IMR-90 (cell line): ENCODE data around the gene WDR3. TPM values are rescaled to one million over a fixed set of nuclear protein-coding genes. Genes with fewer than 3 reads are reported as not detected.

Experiments used
- ATAC-seq: fragments of 200-7000 bp; cut with Tn5 transposase; 2 replicates; pipeline ENCODE4 v1.9.1; 2020; ENCODE audit warnings: low read depth, mild to moderate bottlenecking, moderate library complexity
- BruUV-seq: library from RNA; stranded (reverse); fragments of 400-500 nt; replicated peaks from 2 replicates; lab custom pipeline; 2021; lab: Mats Ljungman, UMichigan
- CTCF ChIA-PET: fragments of 300-600 bp; formaldehyde crosslinking; extraction: SDS; loops from one replicate; lab custom pipeline; 2021; ENCODE audit warnings: antibody characterized with exemption; lab: Yijun Ruan, JAX
- POLR2A ChIA-PET: fragments of 300-600 bp; sonication (Branson Sonifier 250); formaldehyde crosslinking; loops from one replicate; lab custom pipeline; 2022; ENCODE audit warnings: antibody characterized with exemption; ENCODE audit not compliant: unreplicated experiment; lab: Charles Lee
- DNase-seq: peaks from one replicate; pipeline ENCODE4 v3.0.0; 2013
- H2AFZ ChIP-seq: replicated peaks from 2 replicates; pipeline ENCODE3; 2013; ENCODE audit warnings: low read length, mild to moderate bottlenecking; ENCODE audit not compliant: poor library complexity
- H2AK5ac ChIP-seq: 2 replicates; pipeline ENCODE4 v1.6.1; 2013; ENCODE audit warnings: low read depth, low read length, inconsistent platforms
- H2AK9ac ChIP-seq: replicated peaks from 2 replicates; pipeline ENCODE3; 2013; ENCODE audit warnings: mild to moderate bottlenecking, low read depth, low read length, moderate library complexity; ENCODE audit not compliant: poor library complexity
- H2BK120ac ChIP-seq: 2 replicates; pipeline ENCODE4 v1.6.1; 2013; ENCODE audit warnings: low read depth, low read length, inconsistent platforms
- H2BK15ac ChIP-seq: 3 replicates; pipeline ENCODE4 v1.6.1; 2013; ENCODE audit warnings: low read depth, low read length, inconsistent platforms
- H2BK20ac ChIP-seq: 2 replicates; pipeline ENCODE4 v1.6.1; 2013; ENCODE audit warnings: low read depth, mild to moderate bottlenecking, inconsistent platforms, low read length, moderate library complexity
- H2BK5ac ChIP-seq: 2 replicates; pipeline ENCODE4 v1.6.1; 2013; ENCODE audit warnings: mild to moderate bottlenecking, low read depth, low read length, inconsistent platforms; ENCODE audit not compliant: poor library complexity, severe bottlenecking
- H3K14ac ChIP-seq: replicated peaks from 2 replicates; pipeline ENCODE4 v1.6.1; 2013; ENCODE audit warnings: low read depth, low read length, inconsistent platforms
- H3K18ac ChIP-seq: 2 replicates; pipeline ENCODE4 v1.6.1; 2013; ENCODE audit warnings: low read depth, low read length, control low read depth
- H3K23ac ChIP-seq: 2 replicates; pipeline ENCODE4 v1.6.1; 2013; ENCODE audit warnings: low read depth, low read length, inconsistent platforms
- H3K27ac ChIP-seq: 2 replicates; pipeline ENCODE4 v1.5.1; 2013; ENCODE audit warnings: mild to moderate bottlenecking, control low read depth, low read length; ENCODE audit not compliant: insufficient read depth
- H3K27me3 ChIP-seq: 2 replicates; pipeline ENCODE4 v1.6.1; 2013; ENCODE audit warnings: low read length; ENCODE audit not compliant: control insufficient read depth, insufficient read depth
- H3K36me3 ChIP-seq: 2 replicates; pipeline ENCODE4 v1.6.1; 2013; ENCODE audit warnings: low read length, mixed read lengths; ENCODE audit not compliant: control insufficient read depth, insufficient read depth
- H3K4ac ChIP-seq: 2 replicates; pipeline ENCODE4 v1.6.1; 2013; ENCODE audit warnings: low read depth, low read length, inconsistent platforms
- H3K4me1 ChIP-seq: 2 replicates; pipeline ENCODE4 v1.6.1; 2013; ENCODE audit warnings: low read length, mixed read lengths; ENCODE audit not compliant: control insufficient read depth, insufficient read depth
- H3K4me2 ChIP-seq: 2 replicates; pipeline ENCODE4 v1.6.1; 2013; ENCODE audit warnings: low read depth, mild to moderate bottlenecking, control low read depth, low read length, moderate library complexity
- H3K4me3 ChIP-seq: 2 replicates; pipeline ENCODE4 v1.5.1; 2013; ENCODE audit warnings: low read depth, mild to moderate bottlenecking, control low read depth, low read length, moderate library complexity; ENCODE audit not compliant: insufficient read depth
- H3K56ac ChIP-seq: 2 replicates; pipeline ENCODE4 v1.6.1; 2013; ENCODE audit warnings: low read length, inconsistent platforms; ENCODE audit not compliant: insufficient read depth; ENCODE audit errors: extremely low read depth
- H3K79me1 ChIP-seq, 2 experiments: 2 replicates each; pipeline ENCODE4 v1.6.1; 2013; ENCODE audit warnings: low read length in 2 of 2, inconsistent platforms in 1 of 2, low read depth in 1 of 2
- H3K9ac ChIP-seq: 2 replicates; pipeline ENCODE4 v1.6.1; 2013; ENCODE audit warnings: low read depth, low read length, control low read depth
- H3K9me1 ChIP-seq: 2 replicates; pipeline ENCODE4 v1.6.1; 2013; ENCODE audit warnings: low read length, inconsistent platforms; ENCODE audit not compliant: insufficient read depth
- H3K9me3 ChIP-seq: 2 replicates; pipeline ENCODE4 v1.6.1; 2013; ENCODE audit warnings: low read length; ENCODE audit not compliant: control insufficient read depth, insufficient read depth
- H4K20me1 ChIP-seq: 2 replicates; pipeline ENCODE4 v1.6.1; 2013; ENCODE audit warnings: low read length, inconsistent platforms; ENCODE audit not compliant: insufficient read depth
- H4K5ac ChIP-seq: 2 replicates; pipeline ENCODE4 v1.6.1; 2013; ENCODE audit warnings: mild to moderate bottlenecking, low read depth, low read length, control low read depth
- H4K8ac ChIP-seq, 2 experiments: 2 replicates each; pipeline ENCODE4 v1.6.1; 2013; ENCODE audit warnings: low read depth in 2 of 2, low read length in 2 of 2, control low read depth in 1 of 2, inconsistent platforms in 1 of 2
- H4K91ac ChIP-seq: 2 replicates; pipeline ENCODE4 v1.6.1; 2013; ENCODE audit warnings: low read depth, low read length, inconsistent platforms; ENCODE audit not compliant: insufficient read depth
- BHLHE40 ChIP-seq: fragments of 150-350 bp; IDR thresholded peaks from 2 replicates; pipeline ENCODE4 v1.6.1; 2016; ENCODE audit warnings: mild to moderate bottlenecking, low read depth, low read length
- CEBPB ChIP-seq: IDR thresholded peaks from 2 replicates; pipeline ENCODE4 v1.6.1; 2012; ENCODE audit warnings: low read depth, low read length, improper control_type of control experiment
- CHD1 ChIP-seq: IDR thresholded peaks from 2 replicates; pipeline ENCODE4 v1.6.1; 2012; ENCODE audit warnings: low read depth, low read length, improper control_type of control experiment
- FOS ChIP-seq: fragments of 150-350 bp; IDR thresholded peaks from 2 replicates; pipeline ENCODE4 v1.6.1; 2016; ENCODE audit warnings: low read depth, low read length
- MAFK ChIP-seq: IDR thresholded peaks from 2 replicates; pipeline ENCODE4 v1.6.1; 2012; ENCODE audit warnings: low read depth, low read length, improper control_type of control experiment
- MXI1 ChIP-seq: IDR thresholded peaks from 2 replicates; pipeline ENCODE4 v1.6.1; 2012; ENCODE audit warnings: low read depth, mild to moderate bottlenecking, low read length, moderate library complexity, borderline replicate concordance
- NFE2L2 ChIP-seq: fragments of 150-350 bp; IDR thresholded peaks from 2 replicates; pipeline ENCODE4 v1.6.1; 2016; ENCODE audit warnings: low read depth, mild to moderate bottlenecking, low read length
- POLR2A ChIP-seq: IDR thresholded peaks from 2 replicates; pipeline ENCODE4 v1.6.1; 2012; ENCODE audit warnings: mild to moderate bottlenecking, low read depth, low read length
- RAD21 ChIP-seq: IDR thresholded peaks from 2 replicates; pipeline ENCODE4 v1.6.1; 2012; ENCODE audit warnings: low read length, improper control_type of control experiment
- RCOR1 ChIP-seq: IDR thresholded peaks from 2 replicates; pipeline ENCODE4 v1.6.1; 2012; ENCODE audit warnings: mild to moderate bottlenecking, low read length, improper control_type of control experiment; ENCODE audit not compliant: insufficient replicate concordance
- RFX5 ChIP-seq: IDR thresholded peaks from 2 replicates; pipeline ENCODE4 v1.8.0; 2012; ENCODE audit warnings: low read depth, mild to moderate bottlenecking, low read length, moderate library complexity
- SMC3 ChIP-seq: fragments of 150-350 bp; IDR thresholded peaks from 2 replicates; pipeline ENCODE4 v1.6.1; 2016; ENCODE audit warnings: low read depth, mild to moderate bottlenecking, antibody characterized with exemption, low read length, moderate library complexity
- dilution Hi-C: fragments of 300-500 bp; cut with HindIII; formaldehyde crosslinking; loops from one replicate; pipeline ENCODE4 v1.14.3; 2018; ENCODE audit warnings: low sequenced_read_pairs; ENCODE audit not compliant: unreplicated experiment
- in situ Hi-C: fragments of 300-500 bp; cut with MboI; formaldehyde crosslinking; loops from 3 replicates; pipeline ENCODE4 v1.14.3; 2019; ENCODE audit warnings: low sequenced_read_pairs, inconsistent platforms, mixed read lengths
- intact Hi-C: fragments of 100-400 bp; cut with micrococcal nuclease; formaldehyde crosslinking; loops from 2 replicates; pipeline ENCODE4 v1.10.0; 2022
- polyA plus RNA-seq, 3 experiments: library from polyadenylated mRNA; depleted of rRNA; stranded (reverse); fragments of >200 nt; gene quantifications; 2 replicates each; pipeline ENCODE4 v1.2.3, GENCODE V29; 2012; ENCODE audit warnings: low replicate concordance in 1 of 3
- total RNA-seq: library from RNA; depleted of rRNA; stranded (reverse); fragments of >200 nt; gene quantifications from 2 replicates; pipeline ENCODE4 v1.2.3, GENCODE V29; 2012
- TF ChIP-seq, protein P1 (sequence below): conservative IDR thresholded peaks from 2 replicates; pipeline ENCODE4 v1.5.1; 2012; ENCODE audit warnings: mild to moderate bottlenecking, low read depth, low read length, improper control_type of control experiment
- TF ChIP-seq, protein P2 (sequence below): fragments of 150-350 bp; IDR thresholded peaks from 2 replicates; pipeline ENCODE4 v1.6.1; 2016; ENCODE audit warnings: low read depth, mild to moderate bottlenecking, low read length, moderate library complexity, borderline replicate concordance
- TF ChIP-seq, protein P3 (sequence below): fragments of 150-350 bp; IDR thresholded peaks from 2 replicates; pipeline ENCODE4 v1.6.1; 2017; ENCODE audit warnings: mild to moderate bottlenecking, antibody characterized with exemption, low read length, low read depth

The WDR3 gene
- total and polyA plus RNA-seq, 2 of the 4 experiments (the other 2 are of a cell fraction), result 16.7 to 88.5 TPM

DNA sequence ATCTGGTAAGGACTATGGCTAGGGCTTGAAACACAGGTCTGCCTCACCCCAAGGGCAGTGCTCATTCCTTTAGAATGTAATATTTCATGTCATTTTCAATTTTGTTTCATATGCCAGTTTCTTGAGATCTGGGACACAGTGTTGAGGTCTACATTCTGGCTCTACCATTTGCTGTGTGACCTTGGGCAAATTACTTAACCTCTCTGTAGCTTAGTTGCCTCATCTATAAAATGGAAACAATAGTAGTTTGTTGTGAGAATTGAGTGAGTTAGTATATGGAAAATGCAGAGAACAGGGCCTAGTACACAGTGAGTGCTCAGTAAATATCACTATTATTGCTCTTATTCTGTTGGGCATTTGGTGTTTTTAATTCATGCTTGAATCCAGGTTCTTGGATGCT is 84.4 kb downstream of the WDR3 start:
- Histone ChIP-seq H3K9me1 (no peaks in the 10 kb centered on the region), H3K27me3 (no peaks in the 10 kb centered on the region; the same call in 1 of the 2 replicates), H3K9me3 (no peaks in the 10 kb centered on the region), H3K36me3 (no peaks in the 10 kb centered on the region), H3K9ac (no peak overlapping the region), H3K27ac (no peak overlapping the region), H2BK20ac (no peak overlapping the region), H2BK120ac (no peak overlapping the region), H2BK5ac (no peak overlapping the region), H2AK9ac (no peak overlapping the region), H3K4me1 (no peaks in the 10 kb centered on the region), H2BK15ac (no peak overlapping the region), H4K5ac (no peak overlapping the region), H2AK5ac (no peak overlapping the region), H3K4ac (no peak overlapping the region), H3K79me1 (no peaks in the 10 kb centered on the region), H2AFZ (no peak overlapping the region), H3K56ac (no peak overlapping the region), H3K23ac (no peak overlapping the region), H4K20me1 (no peaks in the 10 kb centered on the region), H4K8ac (no peak overlapping the region), H3K4me2 (no peak overlapping the region), H3K4me3 (no peak overlapping the region), H3K18ac (no peak overlapping the region), H3K14ac (no peak overlapping the region), H4K91ac (no peak overlapping the region)
- DNase-seq, result no peak
- ChIA-PET CTCF (no interaction called here), POLR2A (no interaction called here)
- no TSS peak for BruUV-seq
- in situ Hi-C loops, result no loop called here
- intact Hi-C loops, result no loop called here
- ATAC-seq, result no peak
- TF ChIP-seq CHD1 (no peak), NFE2L2 (no peak), SMC3 (no peak), MAFK (no peak), MXI1 (no peak), POLR2A (no peak), CEBPB (no peak), RFX5 (no peak), BHLHE40 (no peak), RCOR1 (no peak), RAD21 (no peak), FOS (no peak)
- TF ChIP-seq, protein P1, sequence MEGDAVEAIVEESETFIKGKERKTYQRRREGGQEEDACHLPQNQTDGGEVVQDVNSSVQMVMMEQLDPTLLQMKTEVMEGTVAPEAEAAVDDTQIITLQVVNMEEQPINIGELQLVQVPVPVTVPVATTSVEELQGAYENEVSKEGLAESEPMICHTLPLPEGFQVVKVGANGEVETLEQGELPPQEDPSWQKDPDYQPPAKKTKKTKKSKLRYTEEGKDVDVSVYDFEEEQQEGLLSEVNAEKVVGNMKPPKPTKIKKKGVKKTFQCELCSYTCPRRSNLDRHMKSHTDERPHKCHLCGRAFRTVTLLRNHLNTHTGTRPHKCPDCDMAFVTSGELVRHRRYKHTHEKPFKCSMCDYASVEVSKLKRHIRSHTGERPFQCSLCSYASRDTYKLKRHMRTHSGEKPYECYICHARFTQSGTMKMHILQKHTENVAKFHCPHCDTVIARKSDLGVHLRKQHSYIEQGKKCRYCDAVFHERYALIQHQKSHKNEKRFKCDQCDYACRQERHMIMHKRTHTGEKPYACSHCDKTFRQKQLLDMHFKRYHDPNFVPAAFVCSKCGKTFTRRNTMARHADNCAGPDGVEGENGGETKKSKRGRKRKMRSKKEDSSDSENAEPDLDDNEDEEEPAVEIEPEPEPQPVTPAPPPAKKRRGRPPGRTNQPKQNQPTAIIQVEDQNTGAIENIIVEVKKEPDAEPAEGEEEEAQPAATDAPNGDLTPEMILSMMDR, result no peak
- TF ChIP-seq, protein P2, sequence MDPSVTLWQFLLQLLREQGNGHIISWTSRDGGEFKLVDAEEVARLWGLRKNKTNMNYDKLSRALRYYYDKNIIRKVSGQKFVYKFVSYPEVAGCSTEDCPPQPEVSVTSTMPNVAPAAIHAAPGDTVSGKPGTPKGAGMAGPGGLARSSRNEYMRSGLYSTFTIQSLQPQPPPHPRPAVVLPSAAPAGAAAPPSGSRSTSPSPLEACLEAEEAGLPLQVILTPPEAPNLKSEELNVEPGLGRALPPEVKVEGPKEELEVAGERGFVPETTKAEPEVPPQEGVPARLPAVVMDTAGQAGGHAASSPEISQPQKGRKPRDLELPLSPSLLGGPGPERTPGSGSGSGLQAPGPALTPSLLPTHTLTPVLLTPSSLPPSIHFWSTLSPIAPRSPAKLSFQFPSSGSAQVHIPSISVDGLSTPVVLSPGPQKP, result no peak
- TF ChIP-seq, protein P3, sequence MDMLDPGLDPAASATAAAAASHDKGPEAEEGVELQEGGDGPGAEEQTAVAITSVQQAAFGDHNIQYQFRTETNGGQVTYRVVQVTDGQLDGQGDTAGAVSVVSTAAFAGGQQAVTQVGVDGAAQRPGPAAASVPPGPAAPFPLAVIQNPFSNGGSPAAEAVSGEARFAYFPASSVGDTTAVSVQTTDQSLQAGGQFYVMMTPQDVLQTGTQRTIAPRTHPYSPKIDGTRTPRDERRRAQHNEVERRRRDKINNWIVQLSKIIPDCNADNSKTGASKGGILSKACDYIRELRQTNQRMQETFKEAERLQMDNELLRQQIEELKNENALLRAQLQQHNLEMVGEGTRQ, result no peak
- dilution Hi-C loops, result no loop called here
